RPMI7951 (cell line): ENCODE results near the gene NGF. TPM values are rescaled to one million over a fixed set of nuclear protein-coding genes. Genes with fewer than 3 reads are reported as not detected.

Experiments used
- DNase-seq: peaks from one replicate; pipeline ENCODE4 v3.0.0-alpha.2; 2012; ENCODE audit warnings: low read depth
- total RNA-seq: library from RNA; depleted of rRNA; stranded (reverse); fragments of >200 nt; shearing (Covaris generic); gene quantifications from 2 replicates; pipeline ENCODE4 v1.2.3, GENCODE V29; 2014

NGF gene
- total RNA-seq, 1 experiment from 2014 or later, result 4.0 TPM

DNA sequence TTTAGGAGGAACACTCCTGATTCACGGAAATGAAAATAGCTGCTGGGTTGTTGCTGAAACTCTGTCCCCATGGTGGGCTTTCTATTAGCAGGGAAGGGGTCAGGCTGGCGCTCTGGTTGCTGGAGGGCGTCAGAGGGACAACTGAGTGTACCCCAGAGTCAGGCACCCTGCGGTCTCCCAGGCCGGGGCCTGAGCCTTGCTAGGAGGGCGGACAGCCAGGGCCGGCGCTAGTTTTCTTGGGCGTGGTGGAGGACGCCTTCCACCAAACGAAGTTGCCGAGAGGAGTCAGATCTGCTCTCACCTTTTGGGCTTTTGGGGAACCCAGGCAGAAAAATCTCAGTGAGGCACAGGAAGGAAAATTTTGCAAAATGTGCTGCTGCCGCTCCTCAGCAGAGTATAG lies 54.8 kb downstream of the NGF start:
- no peak for DNase-seq

DNA sequence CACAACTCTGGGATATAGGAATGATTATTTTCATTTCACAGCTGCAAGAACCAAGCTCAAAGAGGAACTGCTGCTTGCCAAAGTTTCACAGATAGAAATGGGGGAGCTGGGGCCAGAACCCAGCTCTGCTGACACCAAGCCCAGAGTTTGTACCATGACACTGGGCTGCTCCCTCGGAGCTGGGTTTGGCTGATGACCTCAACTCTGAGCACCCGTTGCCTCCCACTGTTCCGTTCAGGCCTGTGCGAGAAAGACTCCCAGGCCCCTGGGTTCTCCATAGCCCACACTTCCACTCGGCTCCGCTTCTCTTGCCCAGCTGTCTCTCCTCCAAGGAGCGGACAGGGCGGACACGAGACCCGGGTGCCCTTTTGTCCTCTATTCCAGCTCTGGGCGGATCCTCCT lies 55.2 kb downstream of the NGF start:
- no peak for DNase-seq

GRCh38 chr1:115281143-115281542 lies 56.9 kb downstream of the NGF start:
- no peak for DNase-seq

- DNase-seq, result peak; percentile 97
Measured at GRCh38 chr1:115280064-115280463, 58.0 kb downstream of the NGF start.

- no peak for DNase-seq
Measured at GRCh38 chr1:115278211-115278610, 59.8 kb downstream of the NGF start.

- peak; percentile 80 for DNase-seq
Measured at GRCh38 chr1:115277276-115277675, 60.8 kb downstream of the NGF start.

DNA sequence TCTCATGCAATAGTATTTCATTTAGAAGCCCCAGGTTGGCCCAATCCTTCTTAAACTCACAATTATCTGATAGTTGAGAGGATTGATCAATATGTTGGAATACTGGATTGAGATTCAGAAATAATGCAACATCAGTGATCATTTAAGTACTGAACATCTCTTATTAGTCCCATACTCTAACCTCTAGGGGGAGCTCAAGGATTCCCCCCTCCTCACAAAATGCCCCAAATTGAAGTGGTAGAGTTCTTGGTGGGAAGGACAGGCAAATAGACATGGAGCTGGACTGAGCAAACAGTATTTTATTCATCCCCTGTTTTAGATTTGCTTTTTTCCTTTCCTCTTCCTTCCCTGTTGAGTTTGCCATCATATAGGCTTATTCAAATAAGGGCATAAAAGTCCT lies 62.8 kb downstream of the NGF start:
- no peak for DNase-seq

DNA sequence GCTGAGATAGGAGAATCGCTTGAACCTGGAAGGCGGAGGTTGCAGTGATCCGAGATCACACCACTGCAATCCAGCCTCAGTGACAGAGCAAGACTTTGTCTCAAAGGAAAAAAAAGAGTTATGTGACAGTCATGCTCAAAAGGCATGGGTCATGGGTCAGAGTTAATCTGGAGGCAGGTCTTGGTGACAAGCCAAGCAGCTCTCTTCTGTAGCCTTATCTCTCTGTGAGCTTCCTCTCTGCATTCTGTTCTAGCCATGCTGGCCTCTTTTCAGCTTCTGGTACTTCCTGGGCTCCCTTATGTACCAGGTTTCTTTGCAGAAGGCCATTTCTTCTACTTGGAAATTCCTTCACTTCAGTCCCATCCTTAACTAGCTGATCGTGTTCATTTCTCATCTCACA lies 63.6 kb downstream of the NGF start:
- no peak for DNase-seq

DNA sequence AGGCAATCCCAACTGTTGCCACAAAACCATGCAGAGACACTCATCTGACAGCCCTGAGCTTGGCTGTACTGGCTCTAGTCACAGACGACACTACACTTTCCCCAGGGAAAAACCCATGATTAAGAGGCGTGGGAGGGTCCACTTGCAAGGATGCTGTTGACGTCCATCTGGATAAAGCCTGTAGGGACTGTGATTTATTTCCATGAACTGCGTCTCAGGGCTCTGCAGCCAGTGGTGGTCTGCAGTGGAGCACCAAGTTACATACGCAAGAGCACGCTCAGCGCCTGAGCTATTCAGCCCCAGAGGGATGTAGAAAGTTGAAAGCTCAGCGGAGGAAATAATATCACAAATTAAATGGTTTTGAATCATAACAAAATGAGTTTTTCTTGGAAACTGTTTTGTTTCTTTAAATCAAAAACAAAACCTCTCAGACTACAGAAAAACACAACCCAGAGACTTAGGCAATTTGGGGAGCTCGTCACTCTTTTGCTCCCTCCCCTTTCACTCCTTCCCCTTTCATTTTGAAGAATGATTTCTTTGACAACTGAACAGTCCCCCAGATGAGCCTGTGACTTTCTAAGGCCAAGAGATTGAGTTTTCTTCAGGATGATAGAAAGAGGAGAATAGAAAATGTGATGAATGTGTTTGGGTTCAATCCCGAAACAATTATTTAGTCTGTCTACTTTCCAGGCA lies 71.2 kb downstream of the NGF start:
- DNase-seq, result peak; percentile 82

GRCh38 chr1:115265099-115265498 lies 73.0 kb downstream of the NGF start:
- DNase-seq, result no peak

GRCh38 chr1:115262886-115263285 lies 75.2 kb downstream of the NGF start:
- DNase-seq, result no peak

- DNase-seq, result no peak
Measured at GRCh38 chr1:115261496-115261895, 76.6 kb downstream of the NGF start.

- DNase-seq, result peak; percentile 75
Measured at GRCh38 chr1:115258302-115258866, 79.7 kb downstream of the NGF start.

GRCh38 chr1:115257591-115257990 lies 80.5 kb downstream of the NGF start:
- no peak for DNase-seq

DNA sequence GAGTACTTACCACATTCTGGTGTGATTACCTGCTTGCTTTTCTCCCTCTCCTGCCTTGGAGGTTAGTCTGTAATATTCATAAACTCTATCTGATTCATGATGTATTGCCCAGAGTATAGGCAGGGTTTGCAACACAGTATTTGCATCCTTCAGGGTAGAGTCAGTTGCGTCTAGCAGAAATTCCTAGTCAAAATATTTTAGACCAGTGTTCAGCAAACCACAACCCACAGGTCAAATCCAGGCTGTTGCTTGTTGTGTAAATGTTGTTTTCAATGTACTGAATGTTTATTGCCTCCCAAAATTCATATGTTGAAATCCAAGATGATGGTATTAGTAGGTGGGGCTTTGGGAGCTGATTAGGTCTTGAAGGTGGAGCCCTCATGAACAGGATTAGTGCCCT lies 82.9 kb downstream of the NGF start:
- peak; percentile 57 for DNase-seq

DNA sequence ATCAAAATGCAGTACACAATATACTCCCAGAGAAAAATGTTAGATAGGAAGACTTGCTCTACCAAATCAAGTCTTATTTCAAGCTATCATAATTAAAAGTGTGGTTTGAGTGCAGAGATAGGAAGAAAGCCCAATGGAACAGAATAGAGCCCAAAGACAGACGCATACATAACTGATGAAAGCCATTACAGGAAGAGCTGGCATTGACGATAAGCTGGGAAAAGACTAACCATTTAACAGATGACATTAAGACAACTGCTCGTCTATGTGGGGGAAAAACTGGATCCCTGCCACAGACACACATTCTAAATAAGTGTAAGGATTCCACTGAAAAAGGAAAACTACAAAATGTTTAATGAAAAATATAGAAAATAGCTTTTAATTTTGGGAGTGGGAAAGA lies 85.5 kb downstream of the NGF start:
- DNase-seq, result peak; percentile 45

GRCh38 chr1:115251856-115252255 lies 86.2 kb downstream of the NGF start:
- DNase-seq, result peak; percentile 95

GRCh38 chr1:115251340-115251748 lies 86.7 kb downstream of the NGF start:
- DNase-seq, result peak; percentile 56

DNA sequence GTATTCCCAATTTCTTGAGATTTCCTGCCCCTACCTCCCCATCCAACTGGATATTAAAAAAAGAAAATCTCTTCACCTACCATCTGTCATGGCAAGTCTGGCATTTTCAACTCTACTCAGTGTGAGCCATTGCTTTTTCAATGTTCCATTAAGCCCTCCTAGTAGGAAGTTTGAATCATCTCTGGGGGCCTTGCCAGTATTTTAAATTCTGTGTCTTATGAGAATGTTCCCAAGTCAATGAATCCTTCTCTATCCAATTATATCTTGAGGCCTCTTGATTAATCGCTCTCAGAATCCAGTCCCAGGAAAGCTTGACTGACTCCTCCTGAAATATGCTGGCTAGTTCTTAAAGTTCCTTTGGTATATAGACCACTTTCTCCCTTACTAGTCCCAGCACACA lies 91.5 kb downstream of the NGF start:
- peak; percentile 70 for DNase-seq

GRCh38 chr1:115245227-115245626 lies 92.8 kb downstream of the NGF start:
- no peak for DNase-seq

- no peak for DNase-seq
Measured at GRCh38 chr1:115242543-115242942, 95.5 kb downstream of the NGF start.

DNA sequence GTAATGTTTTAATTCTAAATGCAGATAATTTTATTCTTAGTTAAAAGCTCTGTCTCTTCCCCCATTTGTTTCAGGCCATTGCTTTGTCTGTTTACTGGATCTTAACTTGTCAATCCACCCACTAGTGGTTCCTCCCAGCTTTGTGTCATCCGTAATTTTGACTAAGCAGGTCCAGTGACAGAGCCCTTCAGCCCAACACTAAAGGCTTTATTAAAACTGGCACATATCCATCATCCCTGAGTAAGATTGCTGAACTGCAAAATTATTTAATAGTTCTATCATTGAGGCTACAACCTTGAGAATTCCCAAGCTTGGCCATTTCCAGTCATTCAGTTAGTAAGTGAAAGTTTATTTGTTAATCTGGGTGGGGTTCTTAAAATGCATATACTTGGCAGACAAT lies 96.7 kb downstream of the NGF start:
- DNase-seq, result no peak

DNA sequence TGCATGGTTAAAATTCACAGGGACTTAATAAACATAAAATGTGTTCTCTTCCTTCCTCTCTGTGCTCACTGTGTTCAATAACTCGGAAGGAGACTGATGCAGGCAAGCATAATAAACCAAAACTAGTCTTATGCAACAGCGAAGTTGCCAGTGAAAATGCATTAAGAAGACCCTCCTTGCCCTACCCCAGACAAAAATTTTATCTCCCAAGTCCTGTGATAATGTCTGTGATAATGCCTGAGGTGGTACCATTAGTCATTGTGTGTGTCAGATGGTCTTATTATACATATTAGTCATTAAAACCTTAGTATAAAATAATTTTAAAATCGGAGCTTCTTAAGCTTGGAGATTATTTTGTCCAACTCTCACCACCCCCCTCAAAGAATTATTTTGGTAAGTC lies 97.8 kb downstream of the NGF start:
- peak; percentile 56 for DNase-seq

GRCh38 chr1:115239426-115239825 lies 98.6 kb downstream of the NGF start:
- peak; percentile 92 for DNase-seq
